ENCODE data around the gene NELFCD.

DNA sequence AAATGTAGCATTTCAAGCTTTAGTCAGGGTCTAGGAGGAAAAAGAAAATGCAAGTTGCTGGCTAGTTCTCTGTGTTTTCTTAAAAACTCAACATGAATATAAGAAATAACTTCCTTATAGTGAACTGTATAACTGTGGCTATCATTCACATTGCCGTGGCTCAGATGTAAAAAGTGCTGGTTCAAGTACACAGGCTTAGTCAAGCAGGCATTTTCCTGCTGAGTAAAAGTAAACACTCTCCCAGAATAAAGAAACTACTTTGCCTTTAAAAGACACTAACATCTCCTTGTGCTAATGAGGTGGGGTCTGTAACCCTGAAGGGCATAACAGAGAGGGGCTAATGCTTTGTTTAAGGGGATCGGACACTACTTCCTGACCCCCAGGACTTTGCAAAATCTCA is 47.8 kb downstream of the NELFCD start:
- TF ChIP-seq, protein P1, sequence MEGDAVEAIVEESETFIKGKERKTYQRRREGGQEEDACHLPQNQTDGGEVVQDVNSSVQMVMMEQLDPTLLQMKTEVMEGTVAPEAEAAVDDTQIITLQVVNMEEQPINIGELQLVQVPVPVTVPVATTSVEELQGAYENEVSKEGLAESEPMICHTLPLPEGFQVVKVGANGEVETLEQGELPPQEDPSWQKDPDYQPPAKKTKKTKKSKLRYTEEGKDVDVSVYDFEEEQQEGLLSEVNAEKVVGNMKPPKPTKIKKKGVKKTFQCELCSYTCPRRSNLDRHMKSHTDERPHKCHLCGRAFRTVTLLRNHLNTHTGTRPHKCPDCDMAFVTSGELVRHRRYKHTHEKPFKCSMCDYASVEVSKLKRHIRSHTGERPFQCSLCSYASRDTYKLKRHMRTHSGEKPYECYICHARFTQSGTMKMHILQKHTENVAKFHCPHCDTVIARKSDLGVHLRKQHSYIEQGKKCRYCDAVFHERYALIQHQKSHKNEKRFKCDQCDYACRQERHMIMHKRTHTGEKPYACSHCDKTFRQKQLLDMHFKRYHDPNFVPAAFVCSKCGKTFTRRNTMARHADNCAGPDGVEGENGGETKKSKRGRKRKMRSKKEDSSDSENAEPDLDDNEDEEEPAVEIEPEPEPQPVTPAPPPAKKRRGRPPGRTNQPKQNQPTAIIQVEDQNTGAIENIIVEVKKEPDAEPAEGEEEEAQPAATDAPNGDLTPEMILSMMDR (IDR thresholded peaks at IDR 0.05): no peak
- TF ChIP-seq EZH2 (IDR thresholded peaks at IDR 0.05; ENCODE audit: borderline replicate concordance, insufficient read depth, low read depth, low read length, poor library complexity, severe bottlenecking): no peak
